ENCODE results near the gene C16orf54. TPM values are rescaled to one million over a fixed set of nuclear protein-coding genes. Genes with fewer than 3 reads are reported as not detected.
"Not testable (repeated sequence)": the region's sequence is repeated elsewhere in the genome, so short reads cannot be mapped to it uniquely, and the experiment has no call there.

Gene C16orf54
- total RNA-seq, 1 donor from 2014 or later, result 18.5 TPM

GRCh38 chr16:29743827-29744531 is 1.8 kb downstream of the C16orf54 start:
- Mint-ChIP-seq H3K9me3 (no peaks in the 10 kb centered on the region), H3K27me3 (ENCODE audit: low read depth) (no peaks in the 10 kb centered on the region), H3K27ac (peak overlapping the region; percentile 21), H3K36me3 (ENCODE audit: low read depth) (peaks cover 54% of the 10 kb centered on the region), H3K4me3 (ENCODE audit: low read depth) (peak overlapping the region; percentile 45), H3K4me1 (ENCODE audit: low read depth) (peaks cover 57% of the 10 kb centered on the region)
- intact Hi-C loops (cut with micrococcal nuclease), result loop anchor here (2.0 kb wide), 1 partner anchor 47 kb away; the partner anchor contains the start of gene KIF22
- DNase-seq (ENCODE audit: low spot score), result no peak

DNA sequence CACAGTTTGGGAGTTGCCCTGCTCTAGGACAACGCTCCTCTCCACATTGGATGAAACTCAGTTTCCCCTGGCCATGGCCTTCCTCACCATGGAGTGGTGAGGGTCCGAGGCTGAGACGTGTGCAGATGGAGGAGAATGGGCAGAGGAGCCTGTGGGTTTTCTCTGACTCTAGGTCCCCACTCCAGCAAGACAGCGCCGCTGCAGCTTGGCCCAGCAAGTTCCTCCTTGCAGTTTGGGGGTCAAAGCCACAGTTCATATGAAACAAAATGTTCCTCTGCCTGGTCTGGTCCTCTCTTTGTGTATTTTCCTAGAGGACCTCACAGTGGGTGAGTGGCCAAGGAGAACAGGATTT is 2.3 kb downstream of the C16orf54 start:
- Mint-ChIP-seq H3K9me3 (no peaks in the 10 kb centered on the region), H3K4me1 (ENCODE audit: low read depth) (peaks cover 62% of the 10 kb centered on the region), H3K27me3 (ENCODE audit: low read depth) (no peaks in the 10 kb centered on the region), H3K27ac (peak overlapping the region; percentile 21), H3K4me3 (ENCODE audit: low read depth) (peak overlapping the region; percentile 49), H3K36me3 (ENCODE audit: low read depth) (peaks cover 55% of the 10 kb centered on the region)
- intact Hi-C loops (cut with micrococcal nuclease), result no loop called here
- no peak for DNase-seq (ENCODE audit: low spot score)

DNA sequence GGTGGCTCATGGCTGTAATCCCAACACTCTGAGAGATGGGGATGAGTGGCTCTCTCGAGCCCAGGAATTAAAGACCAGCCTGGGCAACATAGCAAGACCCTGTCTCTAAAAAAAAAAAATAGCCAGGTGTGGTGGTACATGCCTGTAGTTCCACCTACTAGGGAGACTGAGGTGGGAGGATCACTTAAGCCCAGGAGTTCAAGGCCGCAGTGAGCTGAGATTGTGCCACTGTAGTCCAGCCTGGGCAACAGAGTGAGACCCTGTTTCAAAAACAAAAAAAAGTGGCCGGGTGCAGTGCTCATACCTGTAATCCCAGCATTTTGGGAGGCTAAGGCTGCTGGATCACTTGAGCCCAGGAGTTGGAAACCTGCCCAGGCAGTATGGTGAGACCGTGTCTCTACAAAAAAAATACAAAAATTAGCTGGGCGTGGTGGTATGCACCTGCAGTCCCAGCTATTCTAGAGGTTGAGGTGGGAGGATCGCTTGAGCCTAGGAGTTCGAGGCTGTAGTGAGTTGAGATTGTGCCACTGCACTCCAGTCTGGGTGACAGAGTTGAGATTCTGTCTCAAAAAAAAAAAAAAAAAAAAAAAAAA is 3.0 kb downstream of the C16orf54 start:
- Mint-ChIP-seq H3K9me3 (no peaks in the 10 kb centered on the region), H3K27me3 (ENCODE audit: low read depth) (no peaks in the 10 kb centered on the region), H3K4me1 (ENCODE audit: low read depth) (peaks cover 69% of the 10 kb centered on the region), H3K4me3 (ENCODE audit: low read depth) (peak overlapping the region; percentile 10), H3K36me3 (ENCODE audit: low read depth) (peaks cover 58% of the 10 kb centered on the region), H3K27ac (no peak overlapping the region)
- no peak for DNase-seq (ENCODE audit: low spot score)
- intact Hi-C loops (cut with micrococcal nuclease), result no loop called here

DNA sequence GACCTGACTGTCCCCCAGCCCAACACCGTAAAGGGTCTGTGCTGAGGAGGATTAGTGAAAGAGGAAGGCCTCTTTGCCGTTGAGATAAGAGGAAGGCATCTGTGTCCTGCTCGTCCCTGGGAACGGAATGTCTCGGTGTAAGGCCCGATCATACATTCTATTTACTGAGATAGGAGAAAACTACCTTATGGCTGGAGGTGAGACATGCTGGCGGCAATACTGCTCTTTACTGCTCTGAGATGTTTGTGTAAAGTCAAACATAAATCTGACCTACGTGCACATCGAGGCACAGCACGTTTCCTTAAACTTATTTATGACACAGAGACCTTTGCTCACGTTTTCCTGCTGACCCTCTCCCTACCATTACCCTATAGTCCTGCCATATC is 5.2 kb downstream of the C16orf54 start:
- DNase-seq (ENCODE audit: low spot score); intact Hi-C loops (cut with micrococcal nuclease); H3K4me3 Mint-ChIP-seq (ENCODE audit: low read depth); H3K27me3 Mint-ChIP-seq (ENCODE audit: low read depth); H3K27ac Mint-ChIP-seq; H3K9me3 Mint-ChIP-seq: not testable (repeated sequence)
- H3K4me1 Mint-ChIP-seq (ENCODE audit: low read depth), result peaks cover 69% of the 10 kb centered on the region
- H3K36me3 Mint-ChIP-seq (ENCODE audit: low read depth), result peaks cover 54% of the 10 kb centered on the region

GRCh38 chr16:29739927-29740629 is 5.7 kb downstream of the C16orf54 start:
- intact Hi-C loops (cut with micrococcal nuclease); H3K4me3 Mint-ChIP-seq (ENCODE audit: low read depth): not testable (repeated sequence)

DNA sequence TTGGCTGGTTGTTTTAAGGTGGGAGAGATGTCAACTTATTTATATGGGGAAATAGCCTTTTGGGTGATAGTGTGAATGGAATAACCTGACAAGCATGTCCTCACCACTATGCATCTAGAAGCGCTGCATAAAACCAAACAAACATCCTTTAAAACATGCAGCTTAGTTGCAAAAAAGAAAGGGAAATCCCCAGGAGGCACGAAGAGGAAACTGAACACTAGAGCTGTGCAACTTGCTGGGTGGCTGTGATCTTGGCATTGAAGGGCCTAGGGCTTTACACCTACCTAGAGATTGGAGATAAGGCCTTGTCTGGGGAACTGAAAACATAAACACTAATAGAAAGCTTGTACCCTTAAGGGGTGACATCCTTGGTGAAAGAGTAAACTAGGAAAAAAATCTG is 7.3 kb downstream of the C16orf54 start:
- DNase-seq (ENCODE audit: low spot score), result peak; percentile 51
- peaks cover 43% of the 10 kb centered on the region for H3K36me3 Mint-ChIP-seq (ENCODE audit: low read depth)
- no peaks in the 10 kb centered on the region for H3K27me3 Mint-ChIP-seq (ENCODE audit: low read depth)
- peaks cover 64% of the 10 kb centered on the region for H3K4me1 Mint-ChIP-seq (ENCODE audit: low read depth)
- H3K27ac Mint-ChIP-seq, result peak overlapping the region; percentile 70
- intact Hi-C loops (cut with micrococcal nuclease), result loop anchor here (1.0 kb wide), 1 partner anchor 8 kb away; no protein-coding TSS in a partner anchor
- peak overlapping the region; percentile 1 for H3K4me3 Mint-ChIP-seq (ENCODE audit: low read depth)
- no peaks in the 10 kb centered on the region for H3K9me3 Mint-ChIP-seq

More at GRCh38 chr16:29739927-29740629, 5.7 kb downstream of the C16orf54 start:
- H3K36me3 Mint-ChIP-seq (ENCODE audit: low read depth), result peaks cover 54% of the 10 kb centered on the region
- H3K27ac Mint-ChIP-seq; DNase-seq (ENCODE audit: low spot score); H3K9me3 Mint-ChIP-seq; H3K27me3 Mint-ChIP-seq (ENCODE audit: low read depth): not testable (repeated sequence)
- peaks cover 69% of the 10 kb centered on the region for H3K4me1 Mint-ChIP-seq (ENCODE audit: low read depth)

DNA sequence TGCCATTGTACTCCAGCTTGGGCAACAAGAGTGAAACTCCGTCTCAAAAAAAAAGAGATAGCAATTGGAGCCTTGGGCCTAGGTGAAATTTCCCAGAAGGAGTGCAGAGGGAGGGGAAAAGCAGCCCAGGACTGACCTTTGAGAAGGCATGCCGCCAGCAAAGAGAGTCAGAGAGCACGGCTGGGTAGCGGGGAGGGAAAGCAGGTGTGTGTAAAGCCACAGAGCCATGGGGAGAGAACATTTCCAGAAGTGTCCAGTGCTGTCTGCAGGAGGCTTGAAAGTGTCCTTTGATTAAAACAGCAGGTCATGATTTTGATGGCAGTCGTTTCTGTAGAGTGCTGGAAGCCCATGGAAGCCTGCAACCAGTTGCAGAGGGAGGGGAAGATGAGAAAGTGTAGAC is 8.1 kb downstream of the C16orf54 start:
- intact Hi-C loops (cut with micrococcal nuclease), result loop anchor here (1.0 kb wide), 1 partner anchor 9 kb away; no protein-coding TSS in a partner anchor
- peaks cover 3% of the 10 kb centered on the region for H3K9me3 Mint-ChIP-seq
- peaks cover 35% of the 10 kb centered on the region for H3K36me3 Mint-ChIP-seq (ENCODE audit: low read depth)
- H3K4me3 Mint-ChIP-seq (ENCODE audit: low read depth), result no peak overlapping the region
- H3K27ac Mint-ChIP-seq, result peak overlapping the region; percentile 70
- DNase-seq (ENCODE audit: low spot score), result no peak
- H3K4me1 Mint-ChIP-seq (ENCODE audit: low read depth), result peaks cover 60% of the 10 kb centered on the region
- H3K27me3 Mint-ChIP-seq (ENCODE audit: low read depth), result no peaks in the 10 kb centered on the region

GRCh38 chr16:29736764-29737163 is 9.0 kb downstream of the C16orf54 start:
- H3K36me3 Mint-ChIP-seq (ENCODE audit: low read depth), result peaks cover 29% of the 10 kb centered on the region
- H3K4me3 Mint-ChIP-seq (ENCODE audit: low read depth), result no peak overlapping the region
- peaks cover 7% of the 10 kb centered on the region for H3K9me3 Mint-ChIP-seq
- intact Hi-C loops (cut with micrococcal nuclease), result no loop called here
- peaks cover 65% of the 10 kb centered on the region for H3K4me1 Mint-ChIP-seq (ENCODE audit: low read depth)
- DNase-seq (ENCODE audit: low spot score), result no peak
- H3K27ac Mint-ChIP-seq, result no peak overlapping the region
- no peaks in the 10 kb centered on the region for H3K27me3 Mint-ChIP-seq (ENCODE audit: low read depth)

DNA sequence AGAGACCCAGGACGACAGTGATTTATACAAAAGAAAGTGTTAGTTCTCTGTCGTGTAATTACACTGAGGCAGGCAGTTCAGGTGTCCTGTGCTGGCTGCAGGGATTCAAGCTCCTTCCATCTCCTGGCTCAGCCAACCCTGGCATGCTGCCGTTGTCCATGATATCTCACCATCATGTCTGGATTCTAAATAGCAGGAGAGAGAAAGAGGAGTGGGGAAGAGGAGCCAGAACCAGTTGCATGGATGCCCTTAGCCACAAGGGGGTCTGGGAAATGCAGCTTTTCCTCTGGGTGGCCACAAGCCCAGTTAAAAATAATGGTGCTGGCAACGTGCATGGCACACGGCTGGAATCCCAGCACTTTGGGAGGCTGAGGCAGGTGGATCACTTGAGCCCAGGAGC is 9.7 kb downstream of the C16orf54 start:
- no peak overlapping the region for H3K27ac Mint-ChIP-seq
- intact Hi-C loops (cut with micrococcal nuclease), result no loop called here

GRCh38 chr16:29734786-29735185 is 11.0 kb downstream of the C16orf54 start:
- intact Hi-C loops (cut with micrococcal nuclease), result no loop called here
- no peak for DNase-seq (ENCODE audit: low spot score)
- H3K36me3 Mint-ChIP-seq (ENCODE audit: low read depth), result peaks cover 14% of the 10 kb centered on the region

More for the DNA sequence above, 9.7 kb downstream of the C16orf54 start:
- no peak for DNase-seq (ENCODE audit: low spot score)
- Mint-ChIP-seq H3K4me3 (ENCODE audit: low read depth) (no peak overlapping the region), H3K4me1 (ENCODE audit: low read depth) (peaks cover 61% of the 10 kb centered on the region), H3K36me3 (ENCODE audit: low read depth) (peaks cover 24% of the 10 kb centered on the region), H3K27me3 (ENCODE audit: low read depth) (no peaks in the 10 kb centered on the region), H3K9me3 (peaks cover 7% of the 10 kb centered on the region)

GRCh38 chr16:29731768-29732601 is 13.8 kb downstream of the C16orf54 start:
- Mint-ChIP-seq H3K27me3 (ENCODE audit: low read depth) (peaks cover 11% of the 10 kb centered on the region), H3K4me3 (ENCODE audit: low read depth) (peak overlapping the region; percentile 71), H3K4me1 (ENCODE audit: low read depth) (peaks cover 37% of the 10 kb centered on the region), H3K27ac (peak overlapping the region; percentile 99)
- intact Hi-C loops (cut with micrococcal nuclease), result loop anchor here (1.0 to 2.0 kb wide), 3 partner anchors 14 to 58 kb away; partner anchors contain the start of gene KIF22
- H3K9me3 Mint-ChIP-seq; H3K36me3 Mint-ChIP-seq (ENCODE audit: low read depth): not testable (repeated sequence)
- peak; percentile 48 for DNase-seq (ENCODE audit: low spot score)

More at GRCh38 chr16:29734786-29735185, 11.0 kb downstream of the C16orf54 start:
- Mint-ChIP-seq H3K4me1 (ENCODE audit: low read depth) (peaks cover 54% of the 10 kb centered on the region), H3K4me3 (ENCODE audit: low read depth) (no peak overlapping the region), H3K27me3 (ENCODE audit: low read depth) (no peaks in the 10 kb centered on the region), H3K27ac (no peak overlapping the region), H3K9me3 (peaks cover 7% of the 10 kb centered on the region)

- Mint-ChIP-seq H3K4me1 (ENCODE audit: low read depth) (peaks cover 25% of the 10 kb centered on the region), H3K4me3 (ENCODE audit: low read depth) (no peak overlapping the region), H3K27me3 (ENCODE audit: low read depth) (peaks cover 11% of the 10 kb centered on the region), H3K36me3 (ENCODE audit: low read depth) (peaks cover 5% of the 10 kb centered on the region), H3K27ac (peak overlapping the region; percentile 20), H3K9me3 (peaks cover 7% of the 10 kb centered on the region)
- DNase-seq (ENCODE audit: low spot score), result no peak
- intact Hi-C loops (cut with micrococcal nuclease), result no loop called here
Measured at GRCh38 chr16:29730649-29731048, 15.1 kb downstream of the C16orf54 start.
